Measurements from ENCODE around the gene HNF1B.
"Not testable (repeated sequence)": the region's sequence is repeated elsewhere in the genome, so short reads cannot be mapped to it uniquely, and the experiment has no call there.

Gene HNF1B

GRCh38 chr17:37699285-37699973 lies 45.4 kb downstream of the HNF1B start:
- DNase-seq, result no peak

- no peak for DNase-seq
These were observed 46.0 kb downstream of the HNF1B start for GRCh38 chr17:37698911-37699255.

- DNase-seq, result no peak
These were observed 46.5 kb downstream of the HNF1B start for GRCh38 chr17:37698132-37698910.

- DNase-seq, result no peak
These were observed 47.5 kb downstream of the HNF1B start for GRCh38 chr17:37697381-37697780.

GRCh38 chr17:37696366-37696765 lies 48.5 kb downstream of the HNF1B start:
- no peak for DNase-seq

- no peak for DNase-seq
These were observed 49.1 kb downstream of the HNF1B start for GRCh38 chr17:37695726-37696125.

GRCh38 chr17:37694734-37695133 lies 50.1 kb downstream of the HNF1B start:
- no peak for DNase-seq

GRCh38 chr17:37693328-37693727 lies 51.5 kb downstream of the HNF1B start:
- DNase-seq, result no peak

- DNase-seq, result no peak
These were observed 53.1 kb downstream of the HNF1B start for GRCh38 chr17:37691807-37692206.

GRCh38 chr17:37689317-37689716 lies 55.5 kb downstream of the HNF1B start:
- no peak for DNase-seq

- DNase-seq, result no peak
These were observed 61.3 kb downstream of the HNF1B start for GRCh38 chr17:37683454-37683984.

- DNase-seq, result no peak
These were observed 62.9 kb downstream of the HNF1B start for GRCh38 chr17:37682007-37682406.

GRCh38 chr17:37679995-37680394 lies 64.9 kb downstream of the HNF1B start:
- not testable (repeated sequence) for DNase-seq

GRCh38 chr17:37678036-37678435 lies 66.8 kb downstream of the HNF1B start:
- no peak for DNase-seq

GRCh38 chr17:37677021-37677420 lies 67.8 kb downstream of the HNF1B start:
- no peak for DNase-seq

- no peak for DNase-seq
These were observed 68.5 kb downstream of the HNF1B start for GRCh38 chr17:37676115-37676925.

GRCh38 chr17:37674511-37674910 lies 70.3 kb downstream of the HNF1B start:
- no peak for DNase-seq

GRCh38 chr17:37673386-37673785 lies 71.5 kb downstream of the HNF1B start:
- DNase-seq, result no peak

GRCh38 chr17:37672548-37673078 lies 72.2 kb downstream of the HNF1B start:
- DNase-seq, result no peak

- DNase-seq, result no peak
These were observed 72.9 kb downstream of the HNF1B start for GRCh38 chr17:37671824-37672547.

- DNase-seq, result no peak
These were observed 73.6 kb downstream of the HNF1B start for GRCh38 chr17:37671028-37671823.

GRCh38 chr17:37667039-37667438 lies 77.8 kb downstream of the HNF1B start:
- no peak for DNase-seq
